Omental fat pad (tissue), 4 donors: ENCODE results near the gene PRKD1. TPM values are rescaled to one million over a fixed set of nuclear protein-coding genes. Genes with fewer than 3 reads are reported as not detected.

ENCODE experiments used
- ATAC-seq: fragments of 150-250 bp; one replicate; pipeline ENCODE4 v1.9.1; 2016; ENCODE audit warnings: mild to moderate bottlenecking, moderate library complexity; ENCODE audit not compliant: low FRiP score
- DNase-seq: peaks from one replicate; pipeline ENCODE4 v3.0.0-alpha.2; 2019; ENCODE audit warnings: low spot score
- CTCF ChIP-seq, 3 donors: fragments of 450-650 bp; IDR thresholded peaks; one replicate each; pipeline ENCODE4 v1.5.1; 2016 to 2017; ENCODE audit warnings: antibody characterized with exemption in 3 of 3, mild to moderate bottlenecking in 3 of 3, moderate library complexity in 2 of 3
- total RNA-seq, 4 donors: library from RNA; depleted of rRNA; stranded (reverse); fragments of >200 nt; gene quantifications; one replicate each; pipeline ENCODE4 v1.1.0, GENCODE V29; 2016

Gene PRKD1
- total RNA-seq, 4 donors from 2014 or later, result 9.1 to 34.7 (median 14.6) TPM

GRCh38 chr14:29654901-29655550 lies 272.6 kb downstream of the PRKD1 start:
- TF ChIP-seq CTCF (IDR thresholded peaks at IDR 0.05), result no peak
- peak; percentile 67 for ATAC-seq
- no peak for DNase-seq

GRCh38 chr14:29653303-29653702 lies 274.3 kb downstream of the PRKD1 start:
- no peak for ATAC-seq
- no peak for TF ChIP-seq CTCF (IDR thresholded peaks at IDR 0.05)

GRCh38 chr14:29652571-29652970 lies 275.1 kb downstream of the PRKD1 start:
- DNase-seq (no peak), ATAC-seq (peak; percentile 50)
- TF ChIP-seq CTCF (IDR thresholded peaks at IDR 0.05), result no peak

More at GRCh38 chr14:29653303-29653702, 274.3 kb downstream of the PRKD1 start:
- no peak for DNase-seq

- TF ChIP-seq CTCF (IDR thresholded peaks at IDR 0.05), result no peak
- no peak for ATAC-seq
These were observed 276.9 kb downstream of the PRKD1 start for GRCh38 chr14:29650554-29651269.

GRCh38 chr14:29649170-29649569 lies 278.5 kb downstream of the PRKD1 start:
- no peak for DNase-seq
- ATAC-seq, result no peak
- no peak for TF ChIP-seq CTCF (IDR thresholded peaks at IDR 0.05)

More at GRCh38 chr14:29650554-29651269, 276.9 kb downstream of the PRKD1 start:
- no peak for DNase-seq

GRCh38 chr14:29648045-29648444 lies 279.6 kb downstream of the PRKD1 start:
- no peak for TF ChIP-seq CTCF (IDR thresholded peaks at IDR 0.05)
- ATAC-seq (no peak), DNase-seq (no peak)

GRCh38 chr14:29645117-29645516 lies 282.5 kb downstream of the PRKD1 start:
- DNase-seq (no peak), ATAC-seq (no peak)
- no peak for TF ChIP-seq CTCF (IDR thresholded peaks at IDR 0.05)
